ENCODE measurements around the gene UQCRFS1. TPM values are rescaled to one million over a fixed set of nuclear protein-coding genes. Genes with fewer than 3 reads are reported as not detected.

Gene UQCRFS1
- total and polyA plus RNA-seq, 10 donors: 14.7 to 27.0 (median 21.6) TPM

DNA sequence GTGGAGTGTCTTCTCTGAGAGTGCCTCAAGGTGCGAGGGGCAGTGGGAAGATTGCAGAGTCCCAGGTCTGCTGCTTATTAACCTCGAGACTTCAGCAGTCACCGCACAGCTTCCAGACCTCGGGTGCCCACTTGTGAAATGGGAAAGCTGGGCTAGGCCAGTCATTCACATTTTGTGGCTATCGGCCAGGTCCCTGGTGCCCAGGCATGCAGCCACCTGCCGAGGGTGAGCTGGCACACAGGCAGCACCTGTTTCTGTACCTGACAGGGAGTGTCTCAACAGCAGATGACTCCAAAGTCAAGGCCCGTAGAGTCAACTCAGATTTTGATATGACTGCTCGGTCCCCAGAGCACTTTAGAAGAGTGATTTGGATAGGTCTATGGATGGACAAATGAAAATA is 21.9 kb downstream of the UQCRFS1 start:
- DNase-seq: no peak
- WGBS, 5 donors: 89 to 93% (median 91%) methylated on average over 8 of the region's 8 CpGs
- H3K27ac ChIP-seq: no peak overlapping the region
- no peaks in the 10 kb centered on the region for H3K9me3 ChIP-seq
- H3K27me3 ChIP-seq (replicated peaks in 1 of 7): no peaks in the 10 kb centered on the region
- no peak overlapping the region for H3K4me3 ChIP-seq
- peaks cover 0 to 4% (median 0%) of the 10 kb centered on the region in 6 donors for H3K4me1 ChIP-seq
- no peak for TF ChIP-seq POLR2A (IDR thresholded peaks at IDR 0.05)
- no peak for TF ChIP-seq POLR2AphosphoS5 (IDR thresholded peaks at IDR 0.05)
- TF ChIP-seq, protein P1, sequence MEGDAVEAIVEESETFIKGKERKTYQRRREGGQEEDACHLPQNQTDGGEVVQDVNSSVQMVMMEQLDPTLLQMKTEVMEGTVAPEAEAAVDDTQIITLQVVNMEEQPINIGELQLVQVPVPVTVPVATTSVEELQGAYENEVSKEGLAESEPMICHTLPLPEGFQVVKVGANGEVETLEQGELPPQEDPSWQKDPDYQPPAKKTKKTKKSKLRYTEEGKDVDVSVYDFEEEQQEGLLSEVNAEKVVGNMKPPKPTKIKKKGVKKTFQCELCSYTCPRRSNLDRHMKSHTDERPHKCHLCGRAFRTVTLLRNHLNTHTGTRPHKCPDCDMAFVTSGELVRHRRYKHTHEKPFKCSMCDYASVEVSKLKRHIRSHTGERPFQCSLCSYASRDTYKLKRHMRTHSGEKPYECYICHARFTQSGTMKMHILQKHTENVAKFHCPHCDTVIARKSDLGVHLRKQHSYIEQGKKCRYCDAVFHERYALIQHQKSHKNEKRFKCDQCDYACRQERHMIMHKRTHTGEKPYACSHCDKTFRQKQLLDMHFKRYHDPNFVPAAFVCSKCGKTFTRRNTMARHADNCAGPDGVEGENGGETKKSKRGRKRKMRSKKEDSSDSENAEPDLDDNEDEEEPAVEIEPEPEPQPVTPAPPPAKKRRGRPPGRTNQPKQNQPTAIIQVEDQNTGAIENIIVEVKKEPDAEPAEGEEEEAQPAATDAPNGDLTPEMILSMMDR (IDR thresholded peaks at IDR 0.05 in 8 of 11, conservative IDR thresholded peaks at IDR 0.05 in 3 of 11): no peak
- intact Hi-C loops (cut with DNase I; ENCODE audit: low total_unique reads): no loop called here
- H3K36me3 ChIP-seq: no peaks in the 10 kb centered on the region

DNA sequence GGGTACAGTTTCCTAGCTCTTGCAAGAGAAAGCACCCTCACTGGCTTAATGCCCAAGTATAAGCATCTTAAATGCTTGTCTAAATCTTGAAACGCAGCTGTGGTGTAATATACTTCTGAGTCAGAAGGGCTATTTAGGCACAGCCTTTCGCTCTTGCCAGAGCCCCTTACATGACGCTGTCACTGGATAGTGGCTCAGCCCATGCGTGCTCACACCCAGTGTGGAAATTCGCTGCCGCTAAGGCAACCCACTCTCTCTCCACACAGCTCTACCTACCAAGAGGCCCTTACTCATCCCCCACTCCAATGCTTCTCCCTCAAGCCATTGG is 24.0 kb downstream of the UQCRFS1 start:
- no peak for TF ChIP-seq POLR2A (IDR thresholded peaks at IDR 0.05)
- TF ChIP-seq POLR2AphosphoS5 (IDR thresholded peaks at IDR 0.05): no peak
- TF ChIP-seq, protein P1 (IDR thresholded peaks at IDR 0.05 in 8 of 11, conservative IDR thresholded peaks at IDR 0.05 in 3 of 11): no peak
- H3K27ac ChIP-seq: no peak overlapping the region
- DNase-seq: no peak
- intact Hi-C loops (cut with DNase I; ENCODE audit: low total_unique reads): no loop called here
- peaks cover 0 to 7% (median 0%) of the 10 kb centered on the region in 7 donors for H3K27me3 ChIP-seq (replicated peaks in 1 of 7)
- H3K36me3 ChIP-seq: no peaks in the 10 kb centered on the region
- H3K4me1 ChIP-seq: peaks cover 0 to 4% (median 0%) of the 10 kb centered on the region in 6 donors
- 76 to 89% (median 86%) methylated on average over 6 of the region's 6 CpGs for WGBS, 5 donors
- no peak overlapping the region for H3K4me3 ChIP-seq
- H3K9me3 ChIP-seq: no peaks in the 10 kb centered on the region

DNA sequence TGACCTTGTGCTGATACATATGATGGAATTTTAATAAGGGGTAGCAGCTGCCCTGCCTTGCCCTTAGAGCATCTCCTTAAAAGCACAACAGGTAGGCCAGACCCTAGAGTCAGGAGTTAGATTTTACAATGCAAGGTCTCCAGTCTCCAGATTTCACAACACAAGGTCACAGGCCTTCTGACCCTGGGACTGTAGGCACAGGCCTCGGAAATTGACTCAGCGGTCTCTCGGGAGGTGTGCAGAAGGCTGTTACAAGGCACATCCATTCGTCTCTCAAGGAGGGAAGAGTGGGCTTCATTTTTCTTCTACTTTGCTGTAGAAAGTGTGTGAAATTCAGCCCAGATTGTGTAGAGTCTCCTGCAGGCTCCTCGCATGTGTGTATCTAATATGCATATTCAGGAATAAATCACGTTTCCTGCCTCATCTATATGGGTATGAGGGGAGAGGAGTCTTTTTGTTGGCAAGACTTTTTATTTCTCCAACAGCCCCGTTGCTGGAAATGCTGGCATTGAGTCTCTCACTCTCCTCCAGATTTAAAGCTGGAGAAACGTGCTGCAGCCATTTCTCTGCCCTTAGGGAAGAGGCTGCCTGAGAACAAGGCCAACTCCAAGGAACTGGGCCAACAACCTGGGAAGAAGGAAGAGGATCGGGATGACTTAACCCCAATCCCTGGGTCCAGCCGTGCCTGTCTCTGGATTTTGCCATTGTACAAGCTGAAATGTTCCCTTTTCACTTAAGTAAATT is 24.5 kb downstream of the UQCRFS1 start:
- Histone ChIP-seq H3K4me3 (no peak overlapping the region), H3K4me1 (peaks cover 0 to 4% (median 0%) of the 10 kb centered on the region in 6 donors), H3K9me3 (no peaks in the 10 kb centered on the region), H3K27ac (no peak overlapping the region), H3K27me3 (replicated peaks in 1 of 7) (peaks cover 0 to 9% (median 0%) of the 10 kb centered on the region in 7 donors), H3K36me3 (no peaks in the 10 kb centered on the region)
- DNase-seq: no peak
- intact Hi-C loops (cut with DNase I; ENCODE audit: low total_unique reads): no loop called here
- TF ChIP-seq POLR2A (IDR thresholded peaks at IDR 0.05) (no peak), POLR2AphosphoS5 (IDR thresholded peaks at IDR 0.05) (no peak)
- TF ChIP-seq, protein P1 (IDR thresholded peaks at IDR 0.05 in 8 of 11, conservative IDR thresholded peaks at IDR 0.05 in 3 of 11): no peak
- 68 to 80% (median 75%) methylated on average over 10 of the region's 10 CpGs for WGBS, 5 donors

DNA sequence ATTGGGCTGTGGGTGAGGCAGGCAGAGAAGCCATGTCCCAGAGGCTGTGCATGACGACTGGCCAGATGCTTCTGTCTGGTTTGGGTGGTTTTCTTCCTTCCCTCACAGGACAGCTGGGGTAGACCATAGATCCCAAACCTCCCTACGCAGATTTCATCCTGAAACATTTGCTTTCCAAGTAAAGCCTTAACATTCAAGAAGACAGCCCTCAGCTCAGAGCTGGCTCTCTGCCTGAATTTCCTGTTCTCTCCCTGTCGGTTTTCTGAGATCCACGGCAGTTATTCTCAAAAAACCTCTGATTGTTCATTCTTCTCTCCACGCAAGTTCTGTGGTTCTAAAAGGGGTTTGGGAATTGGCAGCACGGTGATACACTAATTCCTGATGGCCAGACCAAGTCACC is 25.3 kb downstream of the UQCRFS1 start:
- Histone ChIP-seq H3K27me3 (replicated peaks in 1 of 7) (peaks cover 0 to 9% (median 0%) of the 10 kb centered on the region in 7 donors), H3K36me3 (no peaks in the 10 kb centered on the region), H3K4me3 (no peak overlapping the region), H3K27ac (no peak overlapping the region), H3K9me3 (no peaks in the 10 kb centered on the region), H3K4me1 (no peaks in the 10 kb centered on the region)
- TF ChIP-seq POLR2A (IDR thresholded peaks at IDR 0.05): no peak
- TF ChIP-seq, protein P1 (IDR thresholded peaks at IDR 0.05 in 8 of 11, conservative IDR thresholded peaks at IDR 0.05 in 3 of 11): no peak
- TF ChIP-seq POLR2AphosphoS5 (IDR thresholded peaks at IDR 0.05): no peak
- intact Hi-C loops (cut with DNase I; ENCODE audit: low total_unique reads): no loop called here
- no peak for DNase-seq
- 67 to 78% (median 75%) methylated on average over 6 of the region's 6 CpGs for WGBS, 5 donors
